ENCODE results near the gene MUC5B. TPM values are rescaled to one million over a fixed set of nuclear protein-coding genes. Genes with fewer than 3 reads are reported as not detected.
"Not testable (repeated sequence)": the region's sequence is repeated elsewhere in the genome, so short reads cannot be mapped to it uniquely, and the experiment has no call there.

MUC5B gene
- total RNA-seq, 2 experiments from 2014 or later, result not detected

DNA sequence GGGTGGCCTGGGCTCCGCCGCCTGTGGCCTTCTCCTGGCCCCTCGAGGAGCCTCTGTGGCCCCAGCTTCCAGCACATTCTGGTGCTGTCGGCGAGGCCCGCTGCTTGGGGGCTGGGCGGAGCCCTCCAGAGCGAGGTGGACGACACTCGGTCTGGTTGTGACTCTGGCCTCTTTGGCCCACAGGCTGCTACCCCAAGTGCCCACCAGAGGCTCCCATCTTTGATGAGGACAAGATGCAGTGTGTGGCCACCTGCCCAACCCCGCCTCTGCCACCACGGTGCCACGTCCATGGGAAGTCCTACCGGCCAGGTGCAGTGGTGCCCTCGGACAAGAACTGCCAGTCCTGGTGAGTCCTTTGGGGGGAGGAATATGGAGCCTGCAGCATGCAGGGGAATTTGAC is 42.7 kb upstream of the MUC5B start:
- no peaks in the 10 kb centered on the region for H3K27me3 Mint-ChIP-seq
- H3K27ac Mint-ChIP-seq, result no peak overlapping the region
- DNase-seq (no peak), ATAC-seq (ENCODE audit: low read depth) (no peak)
- no peaks in the 10 kb centered on the region for H3K4me1 Mint-ChIP-seq
- no peaks in the 10 kb centered on the region for H3K36me3 Mint-ChIP-seq
- H3K9me3 Mint-ChIP-seq, result peaks cover 6% of the 10 kb centered on the region
- no peak overlapping the region for H3K4me3 Mint-ChIP-seq
- POLR2A ChIA-PET, result no interaction called here

GRCh38 chr11:1180947-1181391 is 41.9 kb upstream of the MUC5B start:
- no peaks in the 10 kb centered on the region for H3K27me3 Mint-ChIP-seq
- H3K4me1 Mint-ChIP-seq, result no peaks in the 10 kb centered on the region
- H3K9me3 Mint-ChIP-seq, result no peaks in the 10 kb centered on the region
- no peak overlapping the region for H3K27ac Mint-ChIP-seq
- H3K4me3 Mint-ChIP-seq, result no peak overlapping the region
- no peak for DNase-seq
- ATAC-seq (ENCODE audit: low read depth), result no peak
- POLR2A ChIA-PET, result no interaction called here
- H3K36me3 Mint-ChIP-seq, result no peaks in the 10 kb centered on the region

DNA sequence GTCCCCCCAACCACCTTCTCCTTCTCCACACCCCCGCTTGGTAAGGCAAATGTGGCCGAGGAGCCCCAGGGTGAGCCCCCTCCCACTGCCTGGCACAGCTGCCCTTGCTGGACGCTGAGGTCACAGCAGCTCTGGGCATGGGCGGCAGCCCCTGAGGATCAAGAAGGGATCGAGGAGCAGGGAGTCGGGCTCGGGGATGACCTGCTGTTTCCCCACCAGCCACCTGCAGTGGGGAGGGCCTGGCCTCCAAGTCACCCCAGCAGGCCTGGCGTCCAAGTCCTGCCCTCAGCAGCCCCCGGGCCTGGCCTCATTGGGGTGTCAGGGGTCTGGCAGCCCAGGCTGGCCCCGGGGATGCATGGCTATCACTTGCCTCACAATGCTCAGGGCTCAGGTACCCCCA is 41.4 kb upstream of the MUC5B start:
- ATAC-seq (ENCODE audit: low read depth), result no peak
- H3K9me3 Mint-ChIP-seq, result no peaks in the 10 kb centered on the region
- H3K4me3 Mint-ChIP-seq, result no peak overlapping the region
- DNase-seq, result no peak
- POLR2A ChIA-PET, result no interaction called here
- H3K27ac Mint-ChIP-seq, result no peak overlapping the region
- H3K27me3 Mint-ChIP-seq, result no peaks in the 10 kb centered on the region
- H3K4me1 Mint-ChIP-seq, result no peaks in the 10 kb centered on the region
- H3K36me3 Mint-ChIP-seq, result no peaks in the 10 kb centered on the region

- DNase-seq (no peak), ATAC-seq (ENCODE audit: low read depth) (no peak)
- H3K4me3 Mint-ChIP-seq, result no peak overlapping the region
Observed at GRCh38 chr11:1181853-1182535, 40.9 kb upstream of the MUC5B start.

GRCh38 chr11:1184139-1184538 is 38.7 kb upstream of the MUC5B start:
- H3K9me3 Mint-ChIP-seq; H3K4me1 Mint-ChIP-seq; DNase-seq; H3K27ac Mint-ChIP-seq; H3K36me3 Mint-ChIP-seq; H3K4me3 Mint-ChIP-seq; H3K27me3 Mint-ChIP-seq; POLR2A ChIA-PET; ATAC-seq (ENCODE audit: low read depth): not testable (repeated sequence)

More at GRCh38 chr11:1181853-1182535, 40.9 kb upstream of the MUC5B start:
- Mint-ChIP-seq H3K9me3 (no peaks in the 10 kb centered on the region), H3K36me3 (no peaks in the 10 kb centered on the region), H3K27ac (no peak overlapping the region), H3K4me1 (no peaks in the 10 kb centered on the region), H3K27me3 (no peaks in the 10 kb centered on the region)
- POLR2A ChIA-PET, result no interaction called here

DNA sequence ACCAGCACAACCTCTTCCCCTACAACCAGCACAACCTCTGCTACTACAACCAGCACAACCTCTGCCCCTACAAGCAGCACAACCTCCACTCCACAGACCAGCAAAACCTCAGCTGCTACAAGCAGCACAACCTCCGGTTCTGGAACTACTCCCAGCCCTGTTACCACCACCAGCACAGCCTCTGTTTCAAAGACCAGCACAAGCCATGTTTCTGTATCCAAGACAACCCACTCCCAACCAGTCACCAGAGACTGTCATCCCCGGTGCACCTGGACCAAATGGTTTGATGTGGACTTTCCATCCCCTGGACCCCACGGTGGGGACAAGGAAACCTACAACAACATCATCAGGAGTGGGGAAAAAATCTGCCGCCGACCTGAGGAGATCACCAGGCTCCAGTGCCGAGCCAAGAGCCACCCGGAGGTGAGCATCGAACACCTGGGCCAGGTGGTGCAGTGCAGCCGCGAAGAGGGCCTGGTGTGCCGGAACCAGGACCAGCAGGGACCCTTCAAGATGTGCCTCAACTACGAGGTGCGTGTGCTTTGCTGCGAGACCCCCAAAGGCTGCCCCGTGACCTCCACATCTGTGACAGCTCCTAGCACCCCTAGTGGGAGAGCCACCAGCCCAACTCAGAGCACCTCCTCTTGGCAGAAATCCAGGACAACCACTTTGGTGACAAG is 34.3 kb upstream of the MUC5B start:
- POLR2A ChIA-PET, result not testable (repeated sequence)

DNA sequence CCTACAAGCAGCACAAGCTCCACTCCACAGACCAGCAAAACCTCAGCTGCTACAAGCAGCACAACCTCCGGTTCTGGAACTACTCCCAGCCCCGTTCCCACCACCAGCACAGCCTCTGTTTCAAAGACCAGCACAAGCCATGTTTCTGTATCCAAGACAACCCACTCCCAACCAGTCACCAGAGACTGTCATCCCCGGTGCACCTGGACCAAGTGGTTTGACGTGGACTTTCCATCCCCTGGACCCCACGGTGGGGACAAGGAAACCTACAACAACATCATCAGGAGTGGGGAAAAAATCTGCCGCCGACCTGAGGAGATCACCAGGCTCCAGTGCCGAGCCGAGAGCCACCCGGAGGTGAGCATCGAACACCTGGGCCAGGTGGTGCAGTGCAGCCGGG is 33.0 kb upstream of the MUC5B start:
- H3K27me3 Mint-ChIP-seq; H3K36me3 Mint-ChIP-seq; H3K4me1 Mint-ChIP-seq; H3K27ac Mint-ChIP-seq; H3K9me3 Mint-ChIP-seq; H3K4me3 Mint-ChIP-seq; ATAC-seq (ENCODE audit: low read depth); POLR2A ChIA-PET: not testable (repeated sequence)
- peak; percentile 3 for DNase-seq

More for the DNA sequence above, 34.3 kb upstream of the MUC5B start:
- H3K36me3 Mint-ChIP-seq; H3K4me1 Mint-ChIP-seq; H3K4me3 Mint-ChIP-seq; DNase-seq; H3K9me3 Mint-ChIP-seq; H3K27ac Mint-ChIP-seq; ATAC-seq (ENCODE audit: low read depth); H3K27me3 Mint-ChIP-seq: not testable (repeated sequence)

- DNase-seq, result peak; percentile 7
- not testable (repeated sequence) for H3K4me3 Mint-ChIP-seq
Observed at GRCh38 chr11:1191786-1192470, 30.9 kb upstream of the MUC5B start.

GRCh38 chr11:1192741-1193325 is 30.0 kb upstream of the MUC5B start:
- H3K36me3 Mint-ChIP-seq, result no peaks in the 10 kb centered on the region
- ATAC-seq (ENCODE audit: low read depth) (no peak), DNase-seq (peak; percentile 12)
- H3K9me3 Mint-ChIP-seq, result no peaks in the 10 kb centered on the region
- no peaks in the 10 kb centered on the region for H3K27me3 Mint-ChIP-seq
- POLR2A ChIA-PET, result no interaction called here
- H3K27ac Mint-ChIP-seq, result no peak overlapping the region
- no peak overlapping the region for H3K4me3 Mint-ChIP-seq
- H3K4me1 Mint-ChIP-seq, result no peaks in the 10 kb centered on the region

More at GRCh38 chr11:1191786-1192470, 30.9 kb upstream of the MUC5B start:
- H3K27ac Mint-ChIP-seq; POLR2A ChIA-PET; H3K9me3 Mint-ChIP-seq; H3K4me1 Mint-ChIP-seq; H3K27me3 Mint-ChIP-seq; ATAC-seq (ENCODE audit: low read depth); H3K36me3 Mint-ChIP-seq: not testable (repeated sequence)

- POLR2A ChIA-PET, result no interaction called here
- Mint-ChIP-seq H3K36me3 (no peaks in the 10 kb centered on the region), H3K4me1 (no peaks in the 10 kb centered on the region), H3K4me3 (no peak overlapping the region), H3K27ac (no peak overlapping the region), H3K9me3 (no peaks in the 10 kb centered on the region), H3K27me3 (no peaks in the 10 kb centered on the region)
- ATAC-seq (ENCODE audit: low read depth), result no peak
- DNase-seq, result peak; percentile 18
Observed at GRCh38 chr11:1193326-1194230, 29.3 kb upstream of the MUC5B start.

DNA sequence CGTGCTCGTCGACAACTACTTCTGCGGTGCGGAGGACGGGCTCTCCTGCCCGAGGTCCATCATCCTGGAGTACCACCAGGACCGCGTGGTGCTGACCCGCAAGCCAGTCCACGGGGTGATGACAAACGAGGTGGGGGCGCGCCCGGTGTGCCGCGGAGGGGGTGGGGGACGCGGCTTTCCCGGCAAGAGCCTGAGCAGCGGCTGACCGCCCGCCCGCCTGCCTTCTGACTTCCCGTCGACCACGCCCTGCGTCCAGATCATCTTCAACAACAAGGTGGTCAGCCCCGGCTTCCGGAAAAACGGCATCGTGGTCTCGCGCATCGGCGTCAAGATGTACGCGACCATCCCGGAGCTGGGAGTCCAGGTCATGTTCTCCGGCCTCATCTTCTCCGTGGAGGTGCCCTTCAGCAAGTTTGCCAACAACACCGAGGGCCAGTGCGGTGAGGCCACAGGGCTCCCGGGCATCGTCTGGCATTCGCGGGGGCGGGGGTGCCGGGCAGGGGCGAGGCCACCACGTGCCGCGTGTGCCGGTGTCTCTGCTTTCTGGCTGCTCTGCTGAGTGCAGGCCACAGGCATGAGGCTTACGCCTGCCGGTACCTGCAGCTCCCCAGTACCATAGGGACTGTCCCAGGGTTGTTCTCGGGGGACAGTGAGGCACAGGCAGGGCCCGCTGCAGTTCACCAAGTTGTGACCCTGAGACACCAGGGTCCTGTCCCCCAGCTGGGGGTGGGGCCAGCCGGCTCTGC is 28.5 kb upstream of the MUC5B start:
- no peak overlapping the region for H3K4me3 Mint-ChIP-seq
- no peaks in the 10 kb centered on the region for H3K36me3 Mint-ChIP-seq
- POLR2A ChIA-PET, result no interaction called here
- no peaks in the 10 kb centered on the region for H3K9me3 Mint-ChIP-seq
- no peak for ATAC-seq (ENCODE audit: low read depth)
- no peaks in the 10 kb centered on the region for H3K27me3 Mint-ChIP-seq
- peak; percentile 21 for DNase-seq
- no peaks in the 10 kb centered on the region for H3K4me1 Mint-ChIP-seq
- H3K27ac Mint-ChIP-seq, result no peak overlapping the region

DNA sequence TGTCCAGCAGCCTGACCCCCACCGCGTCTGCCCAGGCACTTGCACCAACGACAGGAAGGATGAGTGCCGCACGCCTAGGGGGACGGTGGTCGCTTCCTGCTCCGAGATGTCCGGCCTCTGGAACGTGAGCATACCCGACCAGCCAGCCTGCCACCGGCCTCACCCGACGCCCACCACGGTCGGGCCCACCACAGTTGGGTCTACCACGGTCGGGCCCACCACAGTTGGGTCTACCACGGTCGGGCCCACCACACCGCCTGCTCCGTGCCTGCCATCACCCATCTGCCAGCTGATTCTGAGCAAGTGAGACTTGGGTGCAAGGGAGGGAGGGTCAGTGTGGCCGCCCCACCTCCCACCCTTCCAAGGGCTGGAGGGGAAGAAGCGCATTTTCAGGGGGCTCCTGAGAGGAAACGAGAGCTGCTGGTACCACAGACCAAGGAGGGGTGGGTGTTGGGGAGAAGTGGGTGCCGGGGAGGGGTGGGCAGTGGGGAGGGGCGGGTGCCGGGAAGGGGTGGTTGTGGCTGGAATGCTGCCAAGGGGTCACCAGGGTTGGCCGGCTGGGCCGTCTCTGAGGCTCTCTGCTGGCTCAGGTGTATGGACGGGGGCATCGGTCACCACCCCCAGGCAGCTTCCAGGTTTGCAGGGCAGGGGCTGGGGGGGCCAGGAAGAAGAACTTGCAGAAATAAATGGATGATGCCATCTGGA is 27.7 kb upstream of the MUC5B start:
- H3K9me3 Mint-ChIP-seq, result no peaks in the 10 kb centered on the region
- H3K27me3 Mint-ChIP-seq, result no peaks in the 10 kb centered on the region
- no peaks in the 10 kb centered on the region for H3K4me1 Mint-ChIP-seq
- H3K27ac Mint-ChIP-seq, result no peak overlapping the region
- DNase-seq (peak; percentile 7), ATAC-seq (ENCODE audit: low read depth) (no peak)
- no peaks in the 10 kb centered on the region for H3K36me3 Mint-ChIP-seq
- H3K4me3 Mint-ChIP-seq, result no peak overlapping the region
- POLR2A ChIA-PET, result no interaction called here
